ENCODE data around the gene JARID2. TPM values are rescaled to one million over a fixed set of nuclear protein-coding genes. Genes with fewer than 3 reads are reported as not detected.

JARID2 gene
- total RNA-seq, 1 experiment from 2014 or later: 23.6 TPM

- ChIA-PET CTCF (no interaction called here), RAD21 (ENCODE audit: low non-redundant PET in 1 of 2, low total read pairs in 2 of 2, uncharacterized antibody in 2 of 2, unreplicated experiment in 2 of 2) (no interaction called here), POLR2A (no interaction called here)
- DNase-seq (ENCODE audit: low read depth, low spot score) (no peak), ATAC-seq (no peak)
- Histone ChIP-seq H3K36me3 (ENCODE audit: control insufficient read depth in 1 of 2, insufficient read depth in 2 of 2, low read length in 2 of 2) (no peaks in the 10 kb centered on the region), H3K79me2 (ENCODE audit: insufficient read depth, low read length) (peaks cover 89% of the 10 kb centered on the region), H3K9me2 (ENCODE audit: insufficient read depth) (no peaks in the 10 kb centered on the region), H2AFZ (ENCODE audit: low read depth, low read length, poor library complexity, severe bottlenecking) (no peak overlapping the region), H3K4me2 (ENCODE audit: low read length) (no peak overlapping the region), H3K27ac (ENCODE audit: low read depth, low read length) (no peak overlapping the region), H3K27me3 (ENCODE audit: insufficient read depth, low read length) (no peaks in the 10 kb centered on the region), H3K4me1 (ENCODE audit: control insufficient read depth in 1 of 2, insufficient read depth in 2 of 2, low read length in 2 of 2) (peaks cover 11 to 18% of the 10 kb centered on the region in 2 experiments), H3K4me3 (replicated peaks in 1 of 2; ENCODE audit: low read depth in 1 of 2, low read length in 2 of 2) (no peak overlapping the region), H4K20me1 (ENCODE audit: insufficient read depth) (no peaks in the 10 kb centered on the region), H3K9me3 (ENCODE audit: control insufficient read depth in 1 of 2, insufficient read depth in 1 of 2, low read depth in 1 of 2, low read length in 2 of 2) (no peaks in the 10 kb centered on the region), H3K9ac (ENCODE audit: low read length) (no peak overlapping the region)
- no peak for TF ChIP-seq ATF3 (IDR thresholded peaks at IDR 0.05)
- no peak for TF ChIP-seq EGR1 (IDR thresholded peaks at IDR 0.05; ENCODE audit: low read depth)
- no peak for TF ChIP-seq ZFX (IDR thresholded peaks at IDR 0.05)
- no TSS peak for BruUV-seq (replicated peaks)
- intact Hi-C loops (cut with micrococcal nuclease): no loop called here
Observed at GRCh38 chr6:15319677-15320076, 73.8 kb downstream of the JARID2 start.

GRCh38 chr6:15320693-15321092 is 74.8 kb downstream of the JARID2 start:
- Histone ChIP-seq H3K9me2 (ENCODE audit: insufficient read depth) (no peaks in the 10 kb centered on the region), H3K27me3 (ENCODE audit: insufficient read depth, low read length) (no peaks in the 10 kb centered on the region), H3K9ac (ENCODE audit: low read length) (no peak overlapping the region), H3K27ac (ENCODE audit: low read depth, low read length) (no peak overlapping the region), H3K36me3 (ENCODE audit: control insufficient read depth in 1 of 2, insufficient read depth in 2 of 2, low read length in 2 of 2) (no peaks in the 10 kb centered on the region), H3K9me3 (ENCODE audit: control insufficient read depth in 1 of 2, insufficient read depth in 1 of 2, low read depth in 1 of 2, low read length in 2 of 2) (no peaks in the 10 kb centered on the region), H3K4me3 (replicated peaks in 1 of 2; ENCODE audit: low read depth in 1 of 2, low read length in 2 of 2) (no peak overlapping the region), H3K4me1 (ENCODE audit: control insufficient read depth in 1 of 2, insufficient read depth in 2 of 2, low read length in 2 of 2) (peaks cover 11 to 18% of the 10 kb centered on the region in 2 experiments), H4K20me1 (ENCODE audit: insufficient read depth) (no peaks in the 10 kb centered on the region), H3K79me2 (ENCODE audit: insufficient read depth, low read length) (peaks cover 89% of the 10 kb centered on the region), H2AFZ (ENCODE audit: low read depth, low read length, poor library complexity, severe bottlenecking) (no peak overlapping the region), H3K4me2 (ENCODE audit: low read length) (no peak overlapping the region)
- ATAC-seq: no peak
- ChIA-PET POLR2A (no interaction called here), RAD21 (ENCODE audit: low non-redundant PET in 1 of 2, low total read pairs in 2 of 2, uncharacterized antibody in 2 of 2, unreplicated experiment in 2 of 2) (no interaction called here), CTCF (no interaction called here)
- intact Hi-C loops (cut with micrococcal nuclease): no loop called here
- no TSS peak for BruUV-seq (replicated peaks)
- DNase-seq (ENCODE audit: low read depth, low spot score): no peak
- TF ChIP-seq EZH2 (IDR thresholded peaks at IDR 0.05) (no peak), MAX (IDR thresholded peaks at IDR 0.05) (no peak), SIN3A (IDR thresholded peaks at IDR 0.05; ENCODE audit: low read depth) (no peak), EGR1 (IDR thresholded peaks at IDR 0.05; ENCODE audit: low read depth) (no peak), ZNF274 (IDR thresholded peaks at IDR 0.05; ENCODE audit: low read depth, low read length) (no peak), ZFX (IDR thresholded peaks at IDR 0.05) (no peak), YY1 (IDR thresholded peaks at IDR 0.05; ENCODE audit: extremely low read depth, insufficient replicate concordance, low read depth, low read length) (no peak), ATF3 (IDR thresholded peaks at IDR 0.05) (no peak), ELF1 (IDR thresholded peaks at IDR 0.05; ENCODE audit: borderline replicate concordance, low read depth) (no peak), REST (IDR thresholded peaks at IDR 0.05; ENCODE audit: low read depth) (no peak), EZH2phosphoT487 (IDR thresholded peaks at IDR 0.05; ENCODE audit: borderline replicate concordance) (no peak), POLR2A (IDR thresholded peaks at IDR 0.05; ENCODE audit: borderline replicate concordance, extremely low read depth, insufficient read depth, insufficient read length) (no peak), RAD21 (IDR thresholded peaks at IDR 0.05; ENCODE audit: low read depth) (no peak), FOSL1 (IDR thresholded peaks at IDR 0.05; ENCODE audit: low read depth) (no peak)
